Sigmoid colon (tissue), 4 donors: ENCODE data around the gene TEK.

Experiments
- EP300 ChIP-seq, 4 donors: sonication (generic); formaldehyde crosslinking; IDR thresholded peaks; one replicate each; pipeline ENCODE4 v1.6.1; 2017; ENCODE audit warnings: antibody characterized with exemption in 4 of 4
- POLR2A ChIP-seq, 2 donors: fragments of 450-650 bp; IDR thresholded peaks; one replicate each; pipeline ENCODE4 v1.6.1; 2016; ENCODE audit warnings: antibody characterized with exemption in 2 of 2, mild to moderate bottlenecking in 2 of 2, moderate library complexity in 2 of 2
- POLR2AphosphoS5 ChIP-seq, 4 donors: sonication (generic); formaldehyde crosslinking; IDR thresholded peaks; one replicate each; pipeline ENCODE4 v1.6.1; 2017; ENCODE audit warnings: antibody characterized with exemption in 4 of 4
- TF ChIP-seq, protein P1 (sequence below), 4 experiments: fragments of 450-650 bp in 3 of 4; fragments of 200-600 bp in 1 of 4; IDR thresholded peaks; one replicate each; pipeline ENCODE4 v1.5.1; 2016 to 2019; ENCODE audit warnings: antibody characterized with exemption in 4 of 4, mild to moderate bottlenecking in 3 of 4, moderate library complexity in 2 of 4

DNA sequence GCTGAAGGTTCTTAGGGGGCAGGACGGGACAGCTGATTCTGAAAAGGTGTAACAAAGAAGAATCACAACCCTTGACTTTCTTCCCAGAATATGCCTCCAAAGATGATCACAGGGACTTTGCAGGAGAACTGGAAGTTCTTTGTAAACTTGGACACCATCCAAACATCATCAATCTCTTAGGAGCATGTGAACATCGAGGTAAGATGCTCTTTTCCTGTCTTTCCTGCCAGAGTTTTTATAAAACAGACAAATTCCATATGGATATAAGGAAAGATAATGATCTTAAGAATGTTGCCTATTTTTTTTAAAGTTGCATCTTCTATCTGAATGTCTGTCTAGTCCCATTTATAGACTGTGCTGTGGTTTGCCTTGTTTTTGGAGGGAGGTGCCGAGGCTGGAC lies 100.0 kb downstream of the TEK start:
- TF ChIP-seq, protein P1, sequence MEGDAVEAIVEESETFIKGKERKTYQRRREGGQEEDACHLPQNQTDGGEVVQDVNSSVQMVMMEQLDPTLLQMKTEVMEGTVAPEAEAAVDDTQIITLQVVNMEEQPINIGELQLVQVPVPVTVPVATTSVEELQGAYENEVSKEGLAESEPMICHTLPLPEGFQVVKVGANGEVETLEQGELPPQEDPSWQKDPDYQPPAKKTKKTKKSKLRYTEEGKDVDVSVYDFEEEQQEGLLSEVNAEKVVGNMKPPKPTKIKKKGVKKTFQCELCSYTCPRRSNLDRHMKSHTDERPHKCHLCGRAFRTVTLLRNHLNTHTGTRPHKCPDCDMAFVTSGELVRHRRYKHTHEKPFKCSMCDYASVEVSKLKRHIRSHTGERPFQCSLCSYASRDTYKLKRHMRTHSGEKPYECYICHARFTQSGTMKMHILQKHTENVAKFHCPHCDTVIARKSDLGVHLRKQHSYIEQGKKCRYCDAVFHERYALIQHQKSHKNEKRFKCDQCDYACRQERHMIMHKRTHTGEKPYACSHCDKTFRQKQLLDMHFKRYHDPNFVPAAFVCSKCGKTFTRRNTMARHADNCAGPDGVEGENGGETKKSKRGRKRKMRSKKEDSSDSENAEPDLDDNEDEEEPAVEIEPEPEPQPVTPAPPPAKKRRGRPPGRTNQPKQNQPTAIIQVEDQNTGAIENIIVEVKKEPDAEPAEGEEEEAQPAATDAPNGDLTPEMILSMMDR (IDR thresholded peaks at IDR 0.05) = no peak
- TF ChIP-seq POLR2A (IDR thresholded peaks at IDR 0.05) (no peak), POLR2AphosphoS5 (IDR thresholded peaks at IDR 0.05) (peak in 3 of 4 donors; percentile 62 to 81 (median 69)), EP300 (IDR thresholded peaks at IDR 0.05) (peak in 2 of 4 donors; percentile 54 to 60)
